NCI-H1417 treated with DMSO at 0.1 percent for 48 hours (cell line): ENCODE measurements around the gene NKD1.

Source experiments
- DNase-seq: peaks from one replicate; lab custom pipeline; 2025; lab: John Stamatoyannopoulos, UW

NKD1 gene

GRCh38 chr16:50613281-50613963 lies 65.2 kb downstream of the NKD1 start:
- DNase-seq: no peak

DNA sequence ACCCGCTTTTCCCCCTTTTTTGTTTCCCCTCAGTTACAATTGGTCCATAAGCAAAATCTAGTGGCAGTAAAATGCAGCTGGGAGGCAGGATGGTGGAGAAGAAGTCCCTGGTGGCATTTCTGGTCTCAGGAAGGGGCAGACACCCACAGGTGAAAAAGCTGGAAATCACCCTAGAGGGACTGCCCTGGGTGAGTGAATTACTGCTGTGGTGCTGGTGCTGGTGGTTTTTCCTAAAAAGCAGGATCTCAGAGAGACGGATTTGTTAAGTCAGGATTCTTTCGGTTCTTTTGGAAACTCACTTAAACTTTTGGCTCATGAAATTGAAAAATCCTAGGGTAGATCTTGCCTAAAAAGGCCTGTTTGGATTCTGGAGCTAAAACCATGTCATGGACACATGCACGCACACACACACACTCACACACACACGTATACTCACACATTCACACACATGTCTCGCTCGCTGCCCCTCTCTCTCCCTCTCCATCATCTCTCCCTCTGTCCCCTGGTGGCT lies 65.8 kb downstream of the NKD1 start:
- DNase-seq: no peak

DNA sequence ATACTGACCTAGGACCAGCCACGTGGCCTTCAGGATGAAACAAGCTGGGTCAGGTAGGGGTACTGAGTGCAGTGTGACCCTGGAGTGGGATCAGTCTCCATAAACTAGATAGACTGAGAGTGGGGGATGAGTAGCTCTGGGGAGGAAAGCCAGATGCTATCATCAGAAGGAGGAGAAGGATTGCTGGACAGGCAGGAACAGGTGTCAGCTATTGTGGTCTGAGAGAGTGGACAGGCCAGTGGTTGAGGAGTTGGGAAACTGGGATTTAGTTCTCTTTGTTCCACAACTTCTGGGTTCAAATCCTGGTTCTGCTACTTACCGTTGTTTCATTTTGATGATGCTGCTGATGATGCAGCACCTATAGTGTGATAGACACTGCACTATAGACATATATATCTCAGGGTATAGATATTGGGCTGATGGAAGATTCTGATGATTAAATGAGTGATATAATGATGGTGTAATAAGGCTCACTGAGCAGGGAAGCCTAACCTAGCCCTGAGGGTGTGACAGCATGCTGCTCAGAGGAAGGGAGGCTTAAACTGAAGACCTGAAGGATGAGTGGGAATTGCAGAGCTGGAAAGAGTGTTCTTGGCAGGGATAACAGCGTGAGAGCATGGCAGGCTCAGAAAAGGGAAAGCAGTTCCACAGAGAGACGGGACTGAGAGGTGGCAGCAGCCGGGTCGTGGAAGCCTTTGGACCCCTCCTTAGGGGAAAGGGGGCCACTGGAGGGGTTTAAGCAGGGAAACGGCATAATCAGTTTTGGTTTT lies 66.9 kb downstream of the NKD1 start:
- no peak for DNase-seq

- DNase-seq: no peak
Measured at GRCh38 chr16:50615891-50616290, 67.7 kb downstream of the NKD1 start.

DNA sequence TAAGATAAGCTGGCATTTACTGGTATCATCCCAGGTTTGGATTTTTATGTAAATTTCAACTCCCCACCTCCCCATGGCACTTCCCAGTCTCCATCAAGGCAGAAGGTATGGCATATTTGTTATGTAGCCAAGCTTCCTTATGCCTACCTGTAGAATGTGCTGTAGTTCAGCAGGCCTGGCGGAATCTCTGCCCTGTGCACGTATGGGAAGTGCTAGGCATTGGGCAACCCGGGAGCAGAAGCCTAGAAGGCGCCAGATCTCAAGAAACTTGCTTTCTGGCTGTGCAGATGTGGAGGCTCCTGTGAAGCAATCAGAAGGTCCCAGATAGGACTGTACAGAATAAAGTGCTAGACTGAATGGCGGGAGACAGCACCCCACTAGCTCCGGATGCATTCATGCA lies 68.2 kb downstream of the NKD1 start:
- DNase-seq: no peak

GRCh38 chr16:50616883-50617645 lies 68.9 kb downstream of the NKD1 start:
- no peak for DNase-seq

DNA sequence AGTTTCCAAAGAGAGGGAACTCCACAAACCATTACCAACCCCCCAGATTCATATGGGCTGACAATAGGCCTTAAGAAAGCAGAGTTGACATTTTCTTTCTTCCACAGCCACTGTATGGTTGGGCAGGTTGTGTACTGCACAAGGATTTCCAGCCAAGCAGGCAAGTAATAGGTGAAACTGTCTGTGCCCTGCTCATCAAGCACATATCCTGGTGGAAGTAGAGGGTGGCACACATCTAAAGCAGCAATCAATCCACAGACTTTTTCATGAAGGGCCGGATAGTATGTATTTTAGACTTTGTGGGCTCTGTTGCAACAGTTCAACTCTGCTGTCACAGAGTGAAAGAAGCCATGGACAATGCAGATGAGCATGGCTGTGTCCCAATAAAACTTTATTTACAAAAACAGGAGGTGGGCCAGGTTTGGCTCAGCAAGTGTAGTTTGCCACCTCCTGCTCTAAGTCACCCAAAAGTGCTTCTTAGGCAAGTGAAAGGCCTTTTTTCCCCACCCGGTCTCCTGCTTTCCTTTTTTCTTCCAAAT lies 69.5 kb downstream of the NKD1 start:
- no peak for DNase-seq

GRCh38 chr16:50618238-50618918 lies 70.2 kb downstream of the NKD1 start:
- DNase-seq: no peak

DNA sequence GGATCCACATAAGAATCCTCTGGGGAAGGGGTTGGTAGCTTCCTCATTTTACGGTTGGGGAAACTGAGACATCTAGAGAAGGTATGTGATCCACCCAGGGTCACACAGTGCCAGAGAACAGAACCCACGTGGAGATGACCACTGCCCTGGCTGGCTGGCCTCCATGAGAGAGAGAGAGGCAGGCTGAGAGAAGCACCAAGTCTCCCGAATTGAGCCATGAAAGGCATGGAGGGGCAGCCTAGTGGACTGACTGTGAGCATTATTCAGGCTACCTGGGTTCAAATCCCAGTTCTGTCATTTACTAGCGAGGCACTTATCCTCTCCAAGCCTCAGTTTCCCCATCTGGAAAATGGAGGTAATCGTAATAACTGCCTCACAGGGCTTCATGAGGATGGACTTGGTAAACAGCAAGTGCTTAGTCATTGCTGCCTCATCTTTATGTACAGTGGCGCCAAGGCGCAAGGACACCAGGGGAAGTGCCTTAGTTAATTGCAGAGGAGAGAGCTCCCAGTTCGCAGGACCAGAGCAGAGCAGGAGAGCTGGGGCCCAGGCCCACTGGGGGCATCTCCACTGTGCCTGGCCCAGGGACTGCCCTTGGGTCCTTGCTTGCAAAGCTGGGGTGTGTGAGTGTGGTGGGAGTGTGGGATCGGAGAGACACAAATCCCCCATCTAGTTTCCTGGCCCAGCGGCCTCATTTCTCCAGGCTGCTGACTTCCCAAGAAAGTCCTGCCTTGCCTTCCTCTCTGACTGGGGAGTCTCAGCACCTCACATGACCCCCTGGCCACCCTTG lies 71.7 kb downstream of the NKD1 start:
- no peak for DNase-seq

GRCh38 chr16:50620646-50621451 lies 72.7 kb downstream of the NKD1 start:
- DNase-seq: no peak

DNA sequence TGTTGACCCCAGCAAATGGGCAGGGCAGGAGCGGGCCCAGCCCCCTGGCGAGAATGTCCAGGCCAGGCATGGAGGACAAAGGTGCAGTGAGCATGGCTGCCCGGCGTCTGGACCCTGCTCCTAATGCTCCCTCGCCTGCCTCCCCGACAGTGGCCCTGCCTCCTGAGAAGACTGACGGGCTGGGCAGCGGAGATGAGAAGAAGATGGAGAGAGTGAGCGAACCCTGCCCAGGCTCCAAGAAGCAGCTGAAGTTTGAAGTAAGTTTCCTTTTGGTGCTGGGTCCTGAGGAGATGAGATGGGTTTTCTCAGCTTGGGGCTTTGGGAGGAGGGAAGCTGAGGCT lies 73.2 kb downstream of the NKD1 start:
- no peak for DNase-seq

- no peak for DNase-seq
Measured at GRCh38 chr16:50622029-50622428, 73.8 kb downstream of the NKD1 start.

DNA sequence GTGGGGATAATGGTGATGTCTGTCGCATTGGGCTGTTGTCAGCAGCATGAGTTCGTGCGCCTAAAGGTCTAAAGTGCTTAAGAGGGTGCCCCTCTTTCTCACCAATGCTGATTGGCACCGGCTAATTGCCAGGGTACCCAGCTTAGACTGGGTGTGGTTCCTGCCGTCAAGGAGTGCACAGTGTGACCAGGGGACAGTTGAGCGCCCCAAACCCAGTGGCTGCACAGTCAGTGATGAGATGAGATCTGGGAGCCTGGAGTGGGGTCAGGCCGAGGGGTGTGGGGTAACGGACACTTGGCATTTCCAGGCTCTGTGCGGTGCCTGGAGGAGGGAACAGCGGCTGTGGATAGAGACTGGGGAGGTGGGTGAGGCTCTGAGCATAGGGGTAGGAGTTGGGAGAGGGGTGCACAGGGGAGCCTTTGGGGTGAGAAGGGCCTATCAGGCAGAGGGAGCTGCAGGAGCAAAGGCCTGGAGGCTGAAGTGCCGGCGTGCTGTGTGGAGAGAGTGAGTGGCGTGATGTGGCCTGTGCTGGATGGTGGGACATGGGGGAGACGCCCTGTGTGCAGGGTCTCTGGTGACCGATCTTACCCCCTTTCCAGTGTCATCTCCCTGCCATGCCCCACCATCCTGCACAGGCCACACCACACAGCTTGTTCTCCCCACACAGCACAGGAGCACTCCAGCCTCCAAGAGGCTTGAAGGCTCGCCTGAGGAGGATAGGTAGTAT lies 74.6 kb downstream of the NKD1 start:
- no peak for DNase-seq

DNA sequence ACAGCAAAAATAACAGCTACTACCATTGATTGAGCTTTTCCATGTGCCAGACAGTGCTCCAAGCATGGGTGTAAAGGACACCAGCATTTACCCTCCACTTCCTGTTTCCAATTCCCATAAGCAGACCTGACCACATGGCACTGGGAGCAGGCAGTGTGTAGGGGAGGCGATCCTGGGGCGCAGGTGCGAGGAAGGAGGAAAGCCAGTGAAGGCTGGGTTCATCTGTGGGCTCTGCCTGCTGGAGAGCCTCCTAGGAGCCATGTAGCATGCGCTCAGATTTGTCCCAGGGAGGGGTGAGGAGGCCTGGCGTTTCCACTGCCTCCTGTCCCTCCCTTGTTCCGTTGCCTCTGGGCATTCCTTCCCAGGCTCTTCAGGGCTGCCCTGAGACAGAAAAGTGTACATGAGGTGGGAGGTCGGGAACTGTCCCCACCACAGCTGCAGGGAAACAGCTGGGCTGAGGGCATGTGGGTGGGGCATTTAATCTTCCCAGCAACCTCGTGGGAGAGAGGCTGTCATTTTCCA lies 76.3 kb downstream of the NKD1 start:
- DNase-seq: no peak

DNA sequence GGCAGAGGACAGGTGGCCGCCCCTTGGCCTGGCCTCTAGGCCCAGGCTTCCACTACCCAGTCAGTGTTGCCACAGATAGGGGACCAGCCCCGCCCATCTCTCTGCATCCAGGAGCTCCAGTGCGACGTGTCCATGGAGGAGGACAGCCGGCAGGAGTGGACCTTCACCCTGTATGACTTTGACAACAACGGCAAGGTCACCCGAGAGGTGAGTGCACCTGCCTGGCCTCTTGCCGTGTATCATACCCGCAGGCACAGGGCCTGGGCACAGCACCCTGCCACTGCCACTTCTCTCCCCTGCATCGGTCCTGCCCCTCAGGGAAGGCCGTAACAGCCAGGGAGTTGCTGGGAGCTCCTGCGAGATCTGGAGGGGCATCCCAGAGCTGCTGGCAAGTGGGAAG lies 77.2 kb downstream of the NKD1 start:
- DNase-seq: no peak

GRCh38 chr16:50626868-50627267 lies 78.7 kb downstream of the NKD1 start:
- no peak for DNase-seq

DNA sequence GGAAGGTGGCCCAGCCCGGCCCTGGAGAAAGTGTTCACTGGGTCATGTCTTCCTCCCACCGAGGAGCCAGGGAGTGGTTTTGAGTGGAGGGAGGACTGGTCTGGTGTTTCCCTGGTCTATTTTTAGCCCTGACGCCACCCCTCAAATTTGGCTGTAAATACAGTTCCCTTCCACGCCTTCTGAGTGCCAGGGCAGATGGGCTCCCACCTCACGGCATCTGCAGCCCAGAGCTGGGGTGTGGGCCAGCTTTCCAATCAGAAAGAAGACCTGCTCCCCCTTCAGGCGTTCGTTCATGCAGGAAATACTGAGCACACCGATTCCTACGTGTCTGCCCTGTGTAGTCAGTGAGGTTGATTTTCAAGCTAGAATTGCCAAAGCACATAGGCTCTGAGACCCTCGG lies 79.2 kb downstream of the NKD1 start:
- DNase-seq: no peak

- DNase-seq: no peak
Measured at GRCh38 chr16:50628156-50628802, 80.1 kb downstream of the NKD1 start.

GRCh38 chr16:50629334-50629733 lies 81.1 kb downstream of the NKD1 start:
- no peak for DNase-seq
